GM18909 (cell line): ENCODE results near the gene GPHA2.

Experiments
- ATAC-seq: cut with Tn5 transposase; IDR thresholded peaks from one replicate; pipeline ENCODE4 v1.9.1; 2021; ENCODE audit warnings: mild to moderate bottlenecking; ENCODE audit not compliant: unreplicated experiment, poor library complexity

Gene GPHA2

GRCh38 chr11:64931290-64931689, 4.4 kb downstream of the GPHA2 start:
- no peak for ATAC-seq

DNA sequence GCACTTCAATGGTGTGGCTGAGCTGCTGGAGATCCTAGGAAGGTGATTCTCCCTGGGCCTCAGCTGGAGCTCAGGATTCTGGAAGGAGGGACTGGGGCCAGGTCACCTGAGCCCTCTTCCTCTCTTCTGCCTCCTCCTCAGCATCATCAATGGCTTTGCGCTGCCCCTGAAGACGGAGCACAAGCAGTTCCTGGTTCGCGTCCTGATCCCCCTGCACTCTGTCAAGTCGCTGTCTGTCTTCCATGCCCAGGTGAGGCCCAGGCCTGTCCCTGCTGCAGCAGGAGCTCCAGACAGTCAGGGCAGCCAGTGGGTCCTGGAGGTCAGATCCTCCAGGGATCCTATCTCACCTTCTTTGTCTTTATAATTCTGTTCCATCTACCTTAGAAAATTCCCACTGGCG, 5.4 kb downstream of the GPHA2 start:
- ATAC-seq: no peak

- no peak for ATAC-seq
These were observed 6.1 kb downstream of the GPHA2 start for GRCh38 chr11:64929625-64930024.

GRCh38 chr11:64928957-64929356, 6.7 kb downstream of the GPHA2 start:
- no peak for ATAC-seq

- no peak for ATAC-seq
These were observed 9.0 kb downstream of the GPHA2 start for GRCh38 chr11:64926689-64927088.

- no peak for ATAC-seq
These were observed 9.9 kb downstream of the GPHA2 start for GRCh38 chr11:64925536-64926436.

GRCh38 chr11:64924910-64925284, 10.8 kb downstream of the GPHA2 start:
- ATAC-seq: no peak

GRCh38 chr11:64923944-64924909, 11.5 kb downstream of the GPHA2 start, which contains the start of gene PPP2R5B:
Gene PPP2R5B, plus strand, starts transcription at chr11:64924689. Its CDS starts 1,046 bp downstream, at chr11:64925735.
- peak; percentile 84 for ATAC-seq

GRCh38 chr11:64923151-64923661, 12.5 kb downstream of the GPHA2 start:
- no peak for ATAC-seq

DNA sequence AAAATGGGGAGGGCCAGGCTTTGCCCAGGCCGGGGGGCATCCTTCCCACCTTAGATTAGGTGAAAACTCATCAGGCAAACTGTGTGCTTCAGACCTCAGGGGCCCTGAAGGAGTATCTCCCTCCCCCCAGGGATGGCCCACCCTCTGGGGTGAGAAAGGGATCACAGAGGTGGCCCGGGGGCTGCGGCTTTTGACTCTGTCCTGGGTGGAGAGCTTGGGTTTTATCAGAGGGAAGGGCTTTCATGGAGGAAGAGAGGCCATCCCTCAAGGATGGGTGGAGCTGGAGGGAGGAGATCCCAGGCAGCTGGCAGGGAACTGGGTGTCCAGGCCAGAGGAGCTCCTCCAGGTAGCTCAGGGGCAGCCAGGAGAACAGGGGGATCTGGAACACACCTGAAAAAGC, 14.3 kb downstream of the GPHA2 start:
- ATAC-seq: no peak

GRCh38 chr11:64920124-64920523, 15.6 kb downstream of the GPHA2 start:
- no peak for ATAC-seq

DNA sequence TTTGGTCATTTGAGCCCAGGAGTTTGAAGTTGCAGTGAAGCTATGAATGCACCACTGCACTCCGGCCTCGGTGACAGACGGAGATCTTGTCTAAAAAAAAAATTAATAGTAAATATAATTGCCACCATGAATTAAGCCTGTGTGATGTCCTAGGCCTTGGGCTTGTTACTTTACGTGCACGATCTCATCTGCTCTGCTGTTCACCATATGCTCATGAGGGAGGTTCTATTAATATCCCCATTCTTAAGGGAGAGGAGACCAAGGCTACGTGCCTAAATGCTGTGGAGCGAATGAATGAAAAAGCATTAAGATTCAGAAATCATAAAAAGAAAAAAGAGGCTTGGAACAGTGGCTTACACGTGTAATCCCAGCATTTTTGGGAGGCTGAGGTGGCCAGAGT, 16.1 kb downstream of the GPHA2 start:
- ATAC-seq: no peak

DNA sequence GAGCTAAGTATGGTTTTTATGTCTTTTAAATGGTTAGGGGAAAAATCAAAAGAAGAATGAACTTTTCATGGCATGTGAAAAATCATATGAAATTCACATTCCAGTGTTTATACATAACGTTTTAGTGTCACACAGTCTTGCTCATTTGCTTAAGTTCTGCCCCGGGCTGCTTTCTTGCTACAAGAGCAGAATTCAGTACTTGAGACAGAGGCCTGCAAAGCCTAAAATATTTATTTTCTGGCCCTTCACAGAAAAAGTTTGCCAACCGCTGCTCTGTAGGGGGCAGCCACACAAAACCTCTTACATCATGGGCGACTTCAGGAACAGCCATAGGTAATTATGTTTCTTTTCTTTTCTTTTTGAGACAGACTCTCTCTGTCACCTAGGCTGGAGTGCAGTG, 17.7 kb downstream of the GPHA2 start:
- ATAC-seq: no peak

- no peak for ATAC-seq
These were observed 18.1 kb downstream of the GPHA2 start for GRCh38 chr11:64917663-64917995.

DNA sequence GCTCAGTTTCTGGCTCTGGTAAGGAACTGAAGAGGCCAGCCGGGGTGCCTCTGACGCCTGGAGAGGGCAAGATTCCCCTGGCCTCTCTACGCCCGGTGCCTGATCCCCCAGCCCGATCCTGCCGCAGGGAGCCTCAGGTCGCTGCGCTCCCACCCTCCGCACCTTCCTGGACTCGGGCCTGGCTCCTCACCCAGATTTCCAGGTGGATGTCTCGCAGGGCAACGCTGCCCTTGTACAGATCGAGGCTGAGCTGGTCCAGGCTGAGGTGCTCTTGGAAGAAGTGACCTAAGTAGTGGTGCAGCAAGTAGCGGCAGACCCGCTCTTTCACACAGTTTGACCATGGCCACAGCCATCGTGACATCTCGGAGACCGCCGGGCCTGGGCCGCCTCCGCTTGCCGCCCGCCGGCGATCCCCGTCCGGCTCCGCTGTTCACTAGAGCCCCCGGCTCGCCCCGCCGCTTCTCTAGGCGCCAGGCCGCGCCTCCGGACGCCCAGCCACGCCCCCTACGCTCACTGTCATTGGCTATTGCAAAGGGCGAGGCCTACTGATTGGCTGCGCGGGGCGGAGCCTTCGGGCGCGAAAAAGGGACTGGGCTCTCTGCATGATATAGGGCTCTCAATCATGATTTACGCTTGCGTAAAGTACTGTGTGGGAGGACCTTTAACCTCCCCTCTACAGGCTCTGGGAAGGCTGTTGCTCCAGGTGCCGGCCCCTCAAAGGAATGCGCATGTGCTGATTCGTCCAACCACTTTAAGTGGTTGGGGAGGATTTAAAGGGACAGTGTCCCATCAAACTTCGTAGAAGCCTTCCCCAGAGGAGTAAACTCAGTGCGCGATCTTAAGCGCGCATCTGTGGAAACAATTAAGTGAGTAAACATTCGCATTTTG, 18.7 kb downstream of the GPHA2 start, which contains the start of gene ATG2A:
Gene ATG2A, minus strand, starts transcription at position 435 of the 888 bp plus-strand sequence. Its CDS starts 74 bp downstream, at position 361.
- peak; percentile 92 for ATAC-seq

GRCh38 chr11:64916040-64916774, 19.5 kb downstream of the GPHA2 start:
- ATAC-seq: peak; percentile 26

DNA sequence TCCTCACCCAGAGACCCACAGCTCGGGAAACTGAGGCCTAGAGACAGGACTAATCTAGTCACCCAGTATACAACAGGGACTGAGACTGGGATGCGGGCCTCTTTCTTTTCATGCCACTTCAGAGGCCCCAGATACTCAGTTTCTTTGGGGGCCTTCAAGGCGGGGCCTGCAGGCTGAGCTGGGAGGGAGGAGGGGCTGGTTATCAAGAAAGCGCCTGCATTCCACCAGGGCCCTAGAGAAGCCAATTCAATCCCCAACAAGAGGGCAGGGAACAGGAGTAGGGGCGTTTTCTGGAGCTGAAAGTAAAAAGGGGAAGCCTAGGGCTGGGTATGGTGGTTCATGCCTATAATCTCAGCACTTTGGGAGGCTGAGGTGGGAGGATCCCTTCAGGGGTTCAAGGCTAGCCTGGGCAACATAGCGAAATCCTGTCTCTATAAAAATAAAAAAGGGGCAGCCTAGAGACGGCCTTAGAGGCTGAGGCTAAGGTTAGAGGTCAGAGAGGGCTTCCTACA, 20.3 kb downstream of the GPHA2 start:
- no peak for ATAC-seq

- no peak for ATAC-seq
These were observed 21.6 kb downstream of the GPHA2 start for GRCh38 chr11:64914123-64914522.

DNA sequence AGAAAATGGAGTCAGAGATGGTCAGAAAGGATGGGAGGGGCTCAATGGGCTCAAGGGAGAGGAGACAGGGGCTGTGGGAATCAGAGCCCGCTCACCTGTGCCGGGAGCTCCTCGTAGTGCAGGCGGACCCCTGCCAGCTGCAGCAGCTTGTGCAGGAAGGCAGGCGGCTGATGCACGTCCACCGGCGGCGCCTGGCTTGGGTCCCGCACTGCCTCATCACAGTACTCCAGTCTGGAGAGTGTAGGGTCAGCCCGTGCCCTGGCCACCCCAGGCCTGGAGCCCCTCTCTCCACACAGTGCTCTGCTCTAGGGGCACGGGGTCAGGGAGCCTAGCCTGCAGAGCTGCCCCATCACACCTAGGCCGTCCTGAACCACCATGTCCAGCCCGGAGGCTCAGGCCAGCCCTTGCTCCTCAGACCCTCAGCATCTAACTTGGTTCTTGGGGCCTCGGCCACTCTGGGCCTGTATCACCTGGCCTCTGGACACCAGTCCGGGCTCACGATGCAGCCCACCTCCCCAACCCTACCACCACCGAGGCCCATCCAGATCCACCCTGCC, 22.4 kb downstream of the GPHA2 start:
- no peak for ATAC-seq
